Left lung (tissue), 10 donors: ENCODE results near the gene ZNF614. TPM values are rescaled to one million over a fixed set of nuclear protein-coding genes. Genes with fewer than 3 reads are reported as not detected.
A peak's percentile ranks its signal among the peaks of the same experiment; 100 is the strongest.

Experiments
- ATAC-seq: fragments of 200-7000 bp; cut with Tn5 transposase; one replicate; pipeline ENCODE4 v1.9.1; 2020; ENCODE audit warnings: moderate library complexity
- DNase-seq, 4 donors: peaks; one replicate each; pipeline ENCODE4 v3.0.0-alpha.2; 2013 to 2020
- H3K27ac ChIP-seq, 2 donors: fragments of 200-600 bp; sonication (generic) in 1 of 2; one replicate each; pipeline versions ENCODE4 v1.5.0 to v1.8.0; 2020 to 2021
- H3K27me3 ChIP-seq, 2 donors: fragments of 200-600 bp; sonication (generic) in 1 of 2; one replicate each; pipeline versions ENCODE4 v1.5.0 to v1.8.0; 2020 to 2021
- H3K36me3 ChIP-seq, 2 donors: fragments of 200-600 bp; sonication (generic) in 1 of 2; one replicate each; pipeline versions ENCODE4 v1.5.0 to v1.8.0; 2020 to 2021
- H3K4me1 ChIP-seq, 2 donors: fragments of 200-600 bp; one replicate each; pipeline ENCODE4 v1.8.0; 2021
- H3K4me3 ChIP-seq, 2 donors: fragments of 200-600 bp; sonication (generic) in 1 of 2; one replicate each; pipeline versions ENCODE4 v1.5.0 to v1.8.0; 2020 to 2021; ENCODE audit warnings: mild to moderate bottlenecking in 1 of 2
- H3K9me3 ChIP-seq, 2 donors: fragments of 200-600 bp; sonication (generic) in 1 of 2; one replicate each; pipeline versions ENCODE4 v1.5.0 to v1.8.0; 2020 to 2021
- intact Hi-C, 2 donors: fragments of 100-400 bp; cut with DNase I; formaldehyde crosslinking; loops; one replicate each; pipeline versions ENCODE4 v1.11.2 to v1.14.2; 2022
- polyA plus RNA-seq, 6 donors: library from polyadenylated mRNA; unstranded; fragments of 120-200 nt; gene quantifications; one replicate each; pipeline ENCODE4 v1.2.1, GENCODE V29; 2013; ENCODE audit not compliant: insufficient read length in 6 of 6
- total RNA-seq, 2 donors: library from RNA; stranded (reverse); fragmentation: NEBNext Ultra II Directional; extraction: Animal tissue kit (Norgen Biotek cat#: 25700); gene quantifications; one replicate each; pipeline ENCODE4 v1.2.1, GENCODE V29; 2021
- TF ChIP-seq, protein P1 (sequence below), 2 donors: fragments of 200-600 bp; sonication (generic) in 1 of 2; IDR thresholded peaks; one replicate each; pipeline versions ENCODE4 v1.5.0 to v1.8.0; 2021; ENCODE audit warnings: antibody characterized with exemption in 2 of 2
- donor health status: DM: no; HTN: yes; CAD: no.
- donor health status: DM: no; HTN: no; CAD: no.

ZNF614 gene
- total and polyA plus RNA-seq, 8 donors = 5.7 to 22.4 (median 19.3) TPM

DNA sequence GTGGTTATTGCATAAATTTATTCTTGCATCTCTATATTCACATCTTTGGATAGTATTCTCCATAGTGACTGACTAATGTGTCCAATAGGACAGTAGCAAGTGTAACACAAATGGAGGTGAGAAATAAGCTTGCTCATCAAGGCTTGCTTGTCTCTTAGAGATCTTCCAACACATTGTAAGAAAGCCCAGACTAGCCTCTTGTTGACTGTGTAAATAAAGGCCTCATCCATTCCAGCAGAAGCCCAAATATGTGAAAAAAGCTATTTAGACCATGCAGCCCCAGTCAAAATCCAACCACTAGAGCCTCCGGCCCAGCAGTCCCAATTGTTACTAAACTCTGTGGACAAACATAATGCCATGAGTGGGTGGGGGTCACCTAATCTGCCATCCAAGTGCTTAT, 17.5 kb downstream of the ZNF614 start:
- peaks cover 0 to 30% of the 10 kb centered on the region in 2 donors for H3K36me3 ChIP-seq
- no peak for ATAC-seq
- H3K4me3 ChIP-seq = no peak overlapping the region
- TF ChIP-seq, protein P1, sequence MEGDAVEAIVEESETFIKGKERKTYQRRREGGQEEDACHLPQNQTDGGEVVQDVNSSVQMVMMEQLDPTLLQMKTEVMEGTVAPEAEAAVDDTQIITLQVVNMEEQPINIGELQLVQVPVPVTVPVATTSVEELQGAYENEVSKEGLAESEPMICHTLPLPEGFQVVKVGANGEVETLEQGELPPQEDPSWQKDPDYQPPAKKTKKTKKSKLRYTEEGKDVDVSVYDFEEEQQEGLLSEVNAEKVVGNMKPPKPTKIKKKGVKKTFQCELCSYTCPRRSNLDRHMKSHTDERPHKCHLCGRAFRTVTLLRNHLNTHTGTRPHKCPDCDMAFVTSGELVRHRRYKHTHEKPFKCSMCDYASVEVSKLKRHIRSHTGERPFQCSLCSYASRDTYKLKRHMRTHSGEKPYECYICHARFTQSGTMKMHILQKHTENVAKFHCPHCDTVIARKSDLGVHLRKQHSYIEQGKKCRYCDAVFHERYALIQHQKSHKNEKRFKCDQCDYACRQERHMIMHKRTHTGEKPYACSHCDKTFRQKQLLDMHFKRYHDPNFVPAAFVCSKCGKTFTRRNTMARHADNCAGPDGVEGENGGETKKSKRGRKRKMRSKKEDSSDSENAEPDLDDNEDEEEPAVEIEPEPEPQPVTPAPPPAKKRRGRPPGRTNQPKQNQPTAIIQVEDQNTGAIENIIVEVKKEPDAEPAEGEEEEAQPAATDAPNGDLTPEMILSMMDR (IDR thresholded peaks at IDR 0.05) = no peak
- no peak for DNase-seq
- no peak overlapping the region for H3K27ac ChIP-seq
- intact Hi-C loops = no loop called here
- H3K4me1 ChIP-seq = peaks cover 4 to 11% of the 10 kb centered on the region in 2 donors
- H3K27me3 ChIP-seq = no peaks in the 10 kb centered on the region
- H3K9me3 ChIP-seq = peaks cover 0 to 56% of the 10 kb centered on the region in 2 donors

DNA sequence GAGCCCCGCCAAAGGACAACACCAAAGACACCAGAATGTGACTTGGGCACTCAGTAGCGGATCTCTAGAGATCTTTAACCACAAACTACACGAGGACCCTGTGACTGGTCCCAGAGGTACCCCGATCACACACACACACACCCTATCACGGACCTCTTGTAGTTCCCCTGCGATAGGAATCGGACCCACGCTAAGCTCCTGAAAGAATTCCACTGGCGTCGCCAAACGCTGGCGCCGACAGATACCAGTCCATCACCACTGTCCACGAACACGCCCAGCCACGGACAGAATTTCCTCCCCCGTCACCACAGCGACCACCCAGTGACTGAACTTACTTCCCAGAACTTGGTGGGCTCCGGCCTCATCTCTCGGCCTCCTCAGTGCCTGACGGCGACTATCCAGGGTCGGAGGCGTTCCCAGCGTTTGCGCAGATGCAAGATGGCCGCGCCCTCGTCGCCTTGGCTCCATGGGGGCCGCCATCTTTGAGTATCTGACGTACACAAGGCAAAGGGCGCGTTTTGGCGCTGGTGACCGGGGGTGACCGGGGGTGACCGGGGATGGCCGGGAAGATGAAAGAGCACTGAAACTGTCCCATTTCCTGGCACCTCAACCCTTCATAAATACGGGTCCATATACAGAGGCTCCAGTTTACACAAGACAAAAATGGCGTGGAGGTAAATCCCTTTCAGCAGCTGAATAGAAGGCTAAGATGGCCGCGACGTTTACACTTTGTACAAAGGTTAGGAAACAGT, 20.2 kb downstream of the ZNF614 start, which contains the start of gene ZNF615:
ZNF615 (minus strand) TSS at position 406 of the 752 bp plus-strand sequence. CDS start 4,500 bp downstream, outside the sequence.
- H3K9me3 ChIP-seq = peaks cover 0 to 56% of the 10 kb centered on the region in 2 donors
- H3K4me3 ChIP-seq = peak within 1 kb of the TSS; percentile 49 to 71
- TF ChIP-seq, protein P1 (IDR thresholded peaks at IDR 0.05) = no peak
- no peaks in the 10 kb centered on the region for H3K27me3 ChIP-seq
- peak within 1 kb of the TSS; percentile 83 to 89 for H3K27ac ChIP-seq
- H3K4me1 ChIP-seq = peaks cover 4 to 11% of the 10 kb centered on the region in 2 donors
- peak; percentile 91 to 97 (median 95) for DNase-seq
- ATAC-seq = peak; percentile 100
- H3K36me3 ChIP-seq = peaks cover 0 to 29% of the 10 kb centered on the region in 2 donors
- intact Hi-C loops = no loop called here

DNA sequence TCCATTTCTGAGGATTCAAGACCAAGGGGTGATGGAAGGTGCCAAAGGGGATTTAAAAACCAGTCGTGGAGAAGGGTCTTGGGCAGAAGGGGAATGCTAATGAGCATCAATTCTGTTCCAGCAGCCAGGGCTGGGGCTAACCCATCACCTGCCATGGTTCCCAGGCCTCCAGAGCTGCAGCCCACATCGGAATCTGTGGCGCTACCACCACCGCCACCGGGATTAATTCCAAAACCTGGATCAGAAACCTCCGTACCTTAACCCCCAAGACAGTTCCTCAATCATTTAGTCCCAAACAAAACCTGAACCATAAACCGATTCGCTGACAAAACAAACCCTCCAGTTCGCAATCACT, 20.8 kb downstream of the ZNF614 start:
- peak; percentile 48 for ATAC-seq
- H3K27ac ChIP-seq = peak overlapping the region; percentile 83 to 89
- no peaks in the 10 kb centered on the region for H3K27me3 ChIP-seq

DNA sequence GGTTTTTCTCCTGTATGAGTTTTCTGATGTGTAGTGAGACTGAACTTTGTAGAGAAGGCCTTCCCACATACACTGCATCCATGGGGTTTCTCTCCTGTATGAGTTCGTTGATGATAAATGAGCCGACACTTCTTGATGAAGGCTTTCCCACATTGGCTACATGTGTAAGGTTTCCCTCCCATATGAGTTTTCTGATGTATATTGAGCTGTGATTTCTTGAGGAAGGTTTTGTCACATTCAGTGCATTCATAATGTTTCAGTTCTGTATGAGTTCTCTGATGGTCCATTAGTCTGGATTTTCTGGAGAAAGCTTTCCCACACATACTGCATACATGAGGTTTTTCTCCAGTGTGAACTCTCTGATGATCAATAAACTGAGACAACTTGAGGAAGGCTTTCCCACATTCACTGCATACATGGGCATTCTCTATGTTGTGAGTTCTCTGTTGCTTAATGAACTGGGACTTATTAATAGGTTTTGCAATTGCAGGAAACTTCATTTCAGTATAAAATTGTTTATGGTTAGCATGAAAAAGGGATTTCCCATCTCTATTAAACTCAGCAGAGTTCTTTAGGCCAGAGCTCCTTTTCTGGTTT, 34.0 kb downstream of the ZNF614 start:
- Histone ChIP-seq H3K27ac (no peak overlapping the region), H3K4me3 (no peak overlapping the region), H3K27me3 (no peaks in the 10 kb centered on the region), H3K4me1 (no peaks in the 10 kb centered on the region), H3K9me3 (peaks cover 18 to 100% of the 10 kb centered on the region in 2 donors), H3K36me3 (peaks cover 0 to 72% of the 10 kb centered on the region in 2 donors)
- no peak for DNase-seq
- intact Hi-C loops = no loop called here
- ATAC-seq = no peak
- TF ChIP-seq, protein P1 (IDR thresholded peaks at IDR 0.05) = no peak

More for the DNA sequence above, 20.8 kb downstream of the ZNF614 start:
- intact Hi-C loops = no loop called here
- TF ChIP-seq, protein P1 (IDR thresholded peaks at IDR 0.05) = no peak
- Histone ChIP-seq H3K9me3 (peaks cover 0 to 56% of the 10 kb centered on the region in 2 donors), H3K4me1 (peaks cover 4 to 11% of the 10 kb centered on the region in 2 donors), H3K36me3 (peaks cover 0 to 29% of the 10 kb centered on the region in 2 donors), H3K4me3 (peak overlapping the region; percentile 49 to 71)
- DNase-seq = peak in 1 of 4 donors; percentile 21

DNA sequence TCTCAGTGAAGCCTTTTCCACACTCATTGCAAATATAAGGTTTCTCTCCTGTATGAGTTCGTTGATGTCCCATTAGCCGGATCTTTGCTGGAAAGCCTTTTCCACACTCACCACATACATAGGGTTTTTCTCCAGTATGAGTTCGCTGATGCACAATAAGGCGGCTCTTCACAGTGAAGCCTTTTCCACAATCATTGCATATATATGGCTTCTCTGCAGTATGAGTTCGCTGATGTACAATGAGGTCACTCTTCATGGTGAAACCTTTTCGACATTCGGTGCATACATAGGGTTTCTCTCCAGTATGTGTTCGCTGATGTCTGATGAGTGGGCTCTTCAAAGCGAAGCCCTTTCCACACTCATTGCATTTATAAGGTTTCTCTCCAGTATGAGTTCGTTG, 34.8 kb downstream of the ZNF614 start:
- Histone ChIP-seq H3K4me3 (no peak overlapping the region), H3K27me3 (no peaks in the 10 kb centered on the region), H3K4me1 (no peaks in the 10 kb centered on the region), H3K36me3 (peaks cover 0 to 65% of the 10 kb centered on the region in 2 donors), H3K27ac (no peak overlapping the region), H3K9me3 (peaks cover 18 to 100% of the 10 kb centered on the region in 2 donors)
- no peak for DNase-seq
- TF ChIP-seq, protein P1 (IDR thresholded peaks at IDR 0.05) = no peak
- no peak for ATAC-seq
- intact Hi-C loops = no loop called here
